H1 (cell line): Measurements from ENCODE around the gene CBLN2. TPM values are rescaled to one million over a fixed set of nuclear protein-coding genes. Genes with fewer than 3 reads are reported as not detected.

ENCODE experiments used
- CTCF ChIA-PET: fragments of 300-600 bp; sonication (Branson Sonifier 250); formaldehyde crosslinking; loops from one replicate; lab custom pipeline; 2021; ENCODE audit not compliant: partially characterized antibody; lab: Charles Lee
- POLR2A ChIA-PET: fragments of 300-600 bp; sonication (Branson Sonifier 250); formaldehyde crosslinking; loops from one replicate; lab custom pipeline; 2021; ENCODE audit warnings: inconsistent platforms; ENCODE audit not compliant: partially characterized antibody; lab: Charles Lee
- DNase-seq, 2 experiments: peaks; one replicate each; pipeline versions ENCODE4 v3.0.0 to v3.0.0-alpha.2; 2010 to 2022; ENCODE audit warnings: low spot score in 2 of 2, low read depth in 1 of 2, mixed read lengths in 1 of 2
- FAIRE-seq: peaks from 2 replicates; lab custom pipeline; 2011; peaks lifted over from hg19 to GRCh38; lab: Jason Lieb, UNC
- H2AFZ ChIP-seq: 2 replicates; pipeline ENCODE4 v1.8.1; 2012; ENCODE audit warnings: low read length, inconsistent platforms
- H2AK5ac ChIP-seq: 2 replicates; pipeline ENCODE4 v1.6.1; 2013; ENCODE audit warnings: low read depth, low read length
- H2BK120ac ChIP-seq: replicated peaks from 2 replicates; pipeline ENCODE3; 2013; ENCODE audit warnings: low read depth, low read length, inconsistent platforms
- H2BK12ac ChIP-seq: 2 replicates; pipeline ENCODE4 v1.6.1; 2013; ENCODE audit warnings: low read depth, low read length
- H2BK15ac ChIP-seq: 2 replicates; pipeline ENCODE4 v1.6.1; 2013; ENCODE audit warnings: low read length
- H2BK20ac ChIP-seq: 2 replicates; pipeline ENCODE4 v1.6.1; 2013; ENCODE audit warnings: low read length
- H2BK5ac ChIP-seq: 2 replicates; pipeline ENCODE4 v1.6.1; 2013; ENCODE audit warnings: low read depth, low read length
- H3K14ac ChIP-seq: 2 replicates; pipeline ENCODE4 v1.6.1; 2013; ENCODE audit warnings: inconsistent platforms; ENCODE audit not compliant: insufficient read length
- H3K18ac ChIP-seq: 2 replicates; pipeline ENCODE4 v1.6.1; 2013; ENCODE audit warnings: low read length; ENCODE audit errors: extremely low read depth
- H3K23ac ChIP-seq: 2 replicates; pipeline ENCODE4 v1.6.1; 2013; ENCODE audit warnings: inconsistent platforms; ENCODE audit not compliant: insufficient read length
- H3K23me2 ChIP-seq: 2 replicates; pipeline ENCODE4 v1.6.1; 2013; ENCODE audit warnings: low read depth, low read length
- H3K27ac ChIP-seq: 2 replicates; pipeline ENCODE4 v1.6.1; 2011; ENCODE audit warnings: low read depth, low read length, inconsistent platforms
- H3K27me3 ChIP-seq, 4 experiments: replicated peaks in 1 of 4; 1 replicate in 1 of 4; 2 replicates in 3 of 4; pipeline versions ENCODE4 v1.6.1 to v1.8.1; 2011 to 2013; ENCODE audit warnings: low read length in 3 of 4, mild to moderate bottlenecking in 3 of 4, inconsistent platforms in 2 of 4, mixed read lengths in 2 of 4, moderate library complexity in 1 of 4; ENCODE audit not compliant: control insufficient read depth in 3 of 4, insufficient read depth in 3 of 4; ENCODE audit errors: extremely low read depth in 1 of 4
- H3K36me3 ChIP-seq, 4 experiments: 2 replicates each; pipeline versions ENCODE4 v1.6.1 to v1.8.1; 2011 to 2013; ENCODE audit warnings: mild to moderate bottlenecking in 4 of 4, low read length in 3 of 4, moderate library complexity in 2 of 4, control low read depth in 1 of 4, inconsistent platforms in 1 of 4; ENCODE audit not compliant: insufficient read depth in 4 of 4, control insufficient read depth in 2 of 4
- H3K4ac ChIP-seq: replicated peaks from 2 replicates; pipeline ENCODE3; 2013; ENCODE audit warnings: low read length, low read depth, mixed read lengths, inconsistent platforms; ENCODE audit not compliant: insufficient read length
- H3K4me1 ChIP-seq, 4 experiments: replicated peaks in 1 of 4; 1 replicate in 1 of 4; 2 replicates in 3 of 4; pipeline versions ENCODE4 v1.6.1 to v1.8.1; 2011 to 2013; ENCODE audit warnings: low read length in 3 of 4, inconsistent platforms in 2 of 4, mixed read lengths in 1 of 4; ENCODE audit not compliant: insufficient read depth in 4 of 4, control insufficient read depth in 3 of 4
- H3K4me2 ChIP-seq, 2 experiments: 2 replicates each; pipeline versions ENCODE4 v1.6.1 to v1.8.1; 2011 to 2013; ENCODE audit warnings: low read depth in 2 of 2, low read length in 2 of 2, control low read depth in 1 of 2, inconsistent platforms in 1 of 2, mild to moderate bottlenecking in 1 of 2; ENCODE audit not compliant: insufficient read depth in 1 of 2
- H3K4me3 ChIP-seq, 4 experiments: fragments of 200-600, 300-600 bp in 1 of 4; sonication (generic), shearing (Covaris generic), sonication (Bioruptor Twin) in 1 of 4; 2 replicates each; pipeline versions ENCODE4 v1.5.1 to v1.8.1; 2011 to 2016; ENCODE audit warnings: low read length in 4 of 4, low read depth in 3 of 4, control low read depth in 2 of 4, inconsistent platforms in 2 of 4, mild to moderate bottlenecking in 2 of 4, mixed read lengths in 1 of 4, moderate library complexity in 1 of 4; ENCODE audit not compliant: insufficient read depth in 2 of 4; ENCODE audit errors: extremely low read depth in 1 of 4
- H3K56ac ChIP-seq: replicated peaks from 2 replicates; pipeline ENCODE3; 2013; ENCODE audit warnings: low read depth, mild to moderate bottlenecking, mixed read lengths, low read length, inconsistent platforms; ENCODE audit not compliant: insufficient read length
- H3K79me1 ChIP-seq: 2 replicates; pipeline ENCODE4 v1.6.1; 2013; ENCODE audit warnings: low read depth, low read length, control low read depth
- H3K79me2 ChIP-seq, 2 experiments: 2 replicates each; pipeline versions ENCODE4 v1.6.1 to v1.8.1; 2012 to 2013; ENCODE audit warnings: low read length in 2 of 2, mild to moderate bottlenecking in 2 of 2, inconsistent platforms in 1 of 2; ENCODE audit not compliant: insufficient read depth in 2 of 2, control insufficient read depth in 1 of 2
- H3K9ac ChIP-seq, 4 experiments: replicated peaks in 1 of 4; 1 replicate in 1 of 4; 2 replicates in 3 of 4; pipeline versions ENCODE4 v1.6.1 to v1.8.1; 2011 to 2013; ENCODE audit warnings: low read depth in 3 of 4, low read length in 3 of 4, control low read depth in 2 of 4, mild to moderate bottlenecking in 2 of 4, moderate library complexity in 2 of 4, inconsistent platforms in 1 of 4; ENCODE audit errors: extremely low read depth in 1 of 4
- H3K9me3 ChIP-seq, 2 experiments: 2 replicates each; pipeline versions ENCODE4 v1.6.1 to v1.8.1; 2012 to 2013; ENCODE audit warnings: mild to moderate bottlenecking in 2 of 2, moderate library complexity in 2 of 2, control low read depth in 1 of 2, inconsistent platforms in 1 of 2, low read depth in 1 of 2, low read length in 1 of 2, mixed read lengths in 1 of 2; ENCODE audit not compliant: insufficient read depth in 2 of 2
- H4K20me1 ChIP-seq, 2 experiments: replicated peaks in 1 of 2; 2 replicates each; pipeline versions ENCODE3 to v1.8.1; 2011 to 2013; ENCODE audit warnings: inconsistent platforms in 2 of 2, low read length in 2 of 2, mild to moderate bottlenecking in 1 of 2; ENCODE audit not compliant: insufficient read depth in 2 of 2, control insufficient read depth in 1 of 2
- H4K5ac ChIP-seq: 2 replicates; pipeline ENCODE4 v1.6.1; 2013; ENCODE audit warnings: low read length, low read depth, mixed read lengths, inconsistent platforms; ENCODE audit not compliant: insufficient read length
- H4K8ac ChIP-seq: 2 replicates; pipeline ENCODE4 v1.8.0; 2013; ENCODE audit warnings: mild to moderate bottlenecking, moderate library complexity, low read length, inconsistent platforms; ENCODE audit not compliant: insufficient read depth; ENCODE audit errors: extremely low read depth
- H4K91ac ChIP-seq: replicated peaks from 2 replicates; pipeline ENCODE3; 2013; ENCODE audit warnings: low read length, mixed read lengths, inconsistent platforms; ENCODE audit not compliant: insufficient read length
- EP300 ChIP-seq, 2 experiments: IDR thresholded peaks; 1 replicate in 1 of 2; 2 replicates in 1 of 2; pipeline ENCODE4 v1.6.1; 2011 to 2012; ENCODE audit warnings: low read depth in 2 of 2, low read length in 2 of 2, mild to moderate bottlenecking in 2 of 2, borderline replicate concordance in 1 of 2, inconsistent platforms in 1 of 2, moderate library complexity in 1 of 2
- GABPA ChIP-seq: IDR thresholded peaks from 2 replicates; pipeline ENCODE4 v1.6.1; 2011; ENCODE audit warnings: mild to moderate bottlenecking, low read length, moderate library complexity, borderline replicate concordance; ENCODE audit not compliant: insufficient read depth
- KDM5A ChIP-seq: fragments of 200-600 bp; IDR thresholded peaks from 2 replicates; pipeline ENCODE4 v1.7.1; 2012; ENCODE audit warnings: mild to moderate bottlenecking, low read length, inconsistent platforms, mixed read lengths
- NRF1 ChIP-seq: IDR thresholded peaks from 2 replicates; pipeline ENCODE4 v1.6.1; 2011; ENCODE audit warnings: mild to moderate bottlenecking, low read depth, low read length, improper control_type of control experiment
- PHF8 ChIP-seq: fragments of 200-600 bp; sonication (generic); conservative IDR thresholded peaks from 2 replicates; pipeline ENCODE4 v1.7.1; 2012; ENCODE audit warnings: low read depth, mild to moderate bottlenecking, inconsistent platforms, low read length, moderate library complexity
- RAD21 ChIP-seq, 2 experiments: IDR thresholded peaks in 1 of 2; conservative IDR thresholded peaks in 1 of 2; 2 replicates each; pipeline ENCODE4 v1.6.1; 2011; ENCODE audit warnings: low read depth in 2 of 2, low read length in 2 of 2, improper control_type of control experiment in 1 of 2, inconsistent platforms in 1 of 2, mild to moderate bottlenecking in 1 of 2, moderate library complexity in 1 of 2
- RXRA ChIP-seq: IDR thresholded peaks from 2 replicates; pipeline ENCODE4 v1.6.1; 2011; ENCODE audit warnings: low read depth, mild to moderate bottlenecking, low read length, moderate library complexity; ENCODE audit not compliant: insufficient read depth
- SIX5 ChIP-seq: IDR thresholded peaks from 2 replicates; pipeline ENCODE4 v1.6.1; 2011; ENCODE audit warnings: mild to moderate bottlenecking, low read depth, low read length
- SP2 ChIP-seq: IDR thresholded peaks from 2 replicates; pipeline ENCODE4 v1.6.1; 2012; ENCODE audit warnings: mild to moderate bottlenecking, low read length, inconsistent platforms
- TAF7 ChIP-seq: optimal IDR thresholded peaks from 2 replicates; pipeline ENCODE3; 2011; ENCODE audit warnings: low read depth, mild to moderate bottlenecking, inconsistent platforms, low read length, moderate library complexity, borderline replicate concordance
- WGBS, 2 experiments: shearing (Covaris generic) in 1 of 2; methylation state at CpG; one replicate each; pipeline versions ENCODE4 v1.1.6 to v1.1.7; 2013 to 2015; ENCODE audit warnings: low lambda C conversion rate in 2 of 2, mixed read lengths in 2 of 2, inconsistent platforms in 1 of 2, low coverage in 1 of 2, missing lambda C conversion rate in 1 of 2; ENCODE audit not compliant: insufficient replicate concordance in 2 of 2, insufficient coverage in 1 of 2, insufficient read length in 1 of 2; ENCODE audit errors: extremely low coverage in 1 of 2, missing lambda C conversion rate in 1 of 2; 5-methylcytosine and 5-hydroxymethylcytosine counted together
- polyA plus RNA-seq, 7 experiments: library from polyadenylated mRNA; depleted of rRNA in 3 of 7; stranded (reverse) in 5 of 7; unstranded in 2 of 7; fragments of >200 nt in 5 of 7; fragments of 200-250 nt in 2 of 7; gene quantifications; 1 replicate in 5 of 7; 2 replicates in 1 of 7; 4 replicates in 1 of 7; pipeline versions ENCODE4 v1.2.1 to v1.2.3, GENCODE V29; 2011 to 2013; ENCODE audit warnings: missing spikeins in 2 of 7, mixed read lengths in 2 of 7
- total RNA-seq: library from RNA; stranded (reverse); fragmentation: NEBNext Ultra II Directional; extraction: Animal tissue kit (Norgen Biotek cat#: 25700); gene quantifications from 2 replicates; pipeline ENCODE4 v1.2.1, GENCODE V29; 2021

Gene CBLN2
- total and polyA plus RNA-seq, 2 of the 8 experiments (the other 6 are each of a cell fraction or from before 2014, with no cell fraction given), result not detected

GRCh38 chr18:72502671-72503431 lies 41.3 kb downstream of the CBLN2 start:
- WGBS, 2 experiments, result 91% methylated on average over 19 of the region's 19 CpGs; no CpG with 5 or more reads in 1 of the 2 experiments
- peaks cover 64% of the 10 kb centered on the region in 2 experiments for H3K9me3 ChIP-seq

More at GRCh38 chr18:72502671-72503431, 41.3 kb downstream of the CBLN2 start:
- no peak overlapping the region for H3K9ac ChIP-seq
- no peak overlapping the region for H2AK5ac ChIP-seq
- H3K4me2 ChIP-seq, result no peak overlapping the region
- H3K4ac ChIP-seq, result no peak overlapping the region
- H3K14ac ChIP-seq, result no peak overlapping the region
- no peak overlapping the region for H3K23ac ChIP-seq
- H2BK15ac ChIP-seq, result no peak overlapping the region
- H3K79me1 ChIP-seq, result no peaks in the 10 kb centered on the region
- TF ChIP-seq PHF8 (no peak), RXRA (no peak), TAF7 (no peak), NRF1 (no peak), EP300 (IDR thresholded peaks at IDR 0.05; ENCODE audit: borderline replicate concordance in 1 of 2, low read depth in 2 of 2, low read length in 2 of 2) (no peak), KDM5A (no peak), SP2 (no peak), RAD21 (IDR thresholded peaks at IDR 0.05 in 1 of 2, conservative IDR thresholded peaks at IDR 0.05 in 1 of 2; ENCODE audit: low read depth in 2 of 2, low read length in 2 of 2) (no peak), SIX5 (no peak), GABPA (no peak)
- H3K27ac ChIP-seq, result no peak overlapping the region
- ChIA-PET POLR2A (no interaction called here), CTCF (no interaction called here)
- H2BK5ac ChIP-seq, result no peak overlapping the region
- H4K5ac ChIP-seq, result no peak overlapping the region
- no peak overlapping the region for H3K4me3 ChIP-seq
- no peaks in the 10 kb centered on the region for H3K4me1 ChIP-seq
- H2BK20ac ChIP-seq, result no peak overlapping the region
- H2BK120ac ChIP-seq, result no peak overlapping the region
- H3K36me3 ChIP-seq, result no peaks in the 10 kb centered on the region
- H4K91ac ChIP-seq, result no peak overlapping the region
- no peak overlapping the region for H3K18ac ChIP-seq
- H2AFZ ChIP-seq, result no peak overlapping the region
- H2BK12ac ChIP-seq, result no peak overlapping the region
- H4K8ac ChIP-seq, result no peak overlapping the region
- no peaks in the 10 kb centered on the region for H3K27me3 ChIP-seq
- FAIRE-seq (no peak), DNase-seq (no peak)
- H3K23me2 ChIP-seq, result no peaks in the 10 kb centered on the region
- H3K79me2 ChIP-seq, result no peaks in the 10 kb centered on the region
- H4K20me1 ChIP-seq, result no peaks in the 10 kb centered on the region
- H3K56ac ChIP-seq, result no peak overlapping the region
